IPS-20b (cell line): ENCODE data around the gene FOXO6.
A peak's percentile ranks its signal among the peaks of the same experiment; 100 is the strongest.
"Not testable (repeated sequence)": the region's sequence is repeated elsewhere in the genome, so short reads cannot be mapped to it uniquely, and the experiment has no call there.

ENCODE experiments used
- H3K27ac ChIP-seq: one replicate; pipeline ENCODE4 v1.5.1; 2013; ENCODE audit warnings: low read length
- H3K27me3 ChIP-seq: 2 replicates; pipeline ENCODE4 v1.6.1; 2013; ENCODE audit warnings: mild to moderate bottlenecking, low read length, inconsistent platforms; ENCODE audit not compliant: insufficient read depth
- H3K36me3 ChIP-seq: 2 replicates; pipeline ENCODE4 v1.6.1; 2013; ENCODE audit warnings: low read depth, mild to moderate bottlenecking, inconsistent platforms, low read length, moderate library complexity; ENCODE audit not compliant: insufficient read depth
- H3K4me1 ChIP-seq: 2 replicates; pipeline ENCODE4 v1.6.1; 2013; ENCODE audit warnings: mild to moderate bottlenecking, control low read depth, inconsistent platforms, low read length, moderate library complexity; ENCODE audit not compliant: insufficient read depth
- H3K4me3 ChIP-seq: 2 replicates; pipeline ENCODE4 v1.5.1; 2013; ENCODE audit warnings: mild to moderate bottlenecking, low read length, inconsistent platforms
- H3K9ac ChIP-seq: 2 replicates; pipeline ENCODE4 v1.6.1; 2013; ENCODE audit warnings: low read depth, mild to moderate bottlenecking, inconsistent platforms, low read length, moderate library complexity
- H3K9me3 ChIP-seq: 2 replicates; pipeline ENCODE4 v1.6.1; 2013; ENCODE audit warnings: mild to moderate bottlenecking, low read depth, low read length, inconsistent platforms; ENCODE audit not compliant: insufficient read depth

The FOXO6 gene

GRCh38 chr1:41330588-41331545, 30.4 kb upstream of the FOXO6 start:
- Histone ChIP-seq H3K4me3 (peak overlapping the region; percentile 48; the same call in 1 of the 2 replicates), H3K27me3 (no peaks in the 10 kb centered on the region), H3K4me1 (0 out of 2 replicates have a peak, but pooled peaks cover 5% of the 10 kb centered on the region), H3K36me3 (no peaks in the 10 kb centered on the region), H3K9ac (no peak overlapping the region), H3K9me3 (no peaks in the 10 kb centered on the region), H3K27ac (no peak overlapping the region)

GRCh38 chr1:41331546-41331917, 29.7 kb upstream of the FOXO6 start:
- 0 out of 2 replicates have a peak, but pooled peaks cover 5% of the 10 kb centered on the region for H3K4me1 ChIP-seq
- H3K9me3 ChIP-seq = no peaks in the 10 kb centered on the region
- no peak overlapping the region for H3K9ac ChIP-seq
- no peaks in the 10 kb centered on the region for H3K36me3 ChIP-seq
- no peak overlapping the region; the same call in 1 of the 2 replicates for H3K4me3 ChIP-seq
- no peak overlapping the region for H3K27ac ChIP-seq
- no peaks in the 10 kb centered on the region for H3K27me3 ChIP-seq

- not testable (repeated sequence) for H3K27me3 ChIP-seq, H3K9ac ChIP-seq, H3K36me3 ChIP-seq, H3K9me3 ChIP-seq, H3K4me1 ChIP-seq, H3K4me3 ChIP-seq, H3K27ac ChIP-seq
Measured at GRCh38 chr1:41332161-41332560, 29.1 kb upstream of the FOXO6 start.

GRCh38 chr1:41333146-41333784, 28.0 kb upstream of the FOXO6 start:
- 0 out of 2 replicates have a peak, but pooled peaks cover 5% of the 10 kb centered on the region for H3K4me1 ChIP-seq
- no peak overlapping the region for H3K9ac ChIP-seq
- H3K27ac ChIP-seq = no peak overlapping the region
- no peak overlapping the region for H3K4me3 ChIP-seq
- H3K27me3 ChIP-seq = no peaks in the 10 kb centered on the region
- no peaks in the 10 kb centered on the region for H3K36me3 ChIP-seq
- no peaks in the 10 kb centered on the region for H3K9me3 ChIP-seq

- Histone ChIP-seq H3K4me3 (no peak overlapping the region), H3K27me3 (peaks cover 18% of the 10 kb centered on the region; the same call in 1 of the 2 replicates), H3K36me3 (no peaks in the 10 kb centered on the region), H3K27ac (no peak overlapping the region), H3K4me1 (no peaks in the 10 kb centered on the region), H3K9ac (no peak overlapping the region), H3K9me3 (peaks cover 5% of the 10 kb centered on the region; the same call in 1 of the 2 replicates)
Measured at GRCh38 chr1:41338820-41339219, 22.4 kb upstream of the FOXO6 start.

GRCh38 chr1:41340655-41341364, 20.4 kb upstream of the FOXO6 start:
- Histone ChIP-seq H3K27me3 (peaks cover 30% of the 10 kb centered on the region; the same call in 1 of the 2 replicates), H3K4me3 (no peak overlapping the region), H3K27ac (no peak overlapping the region), H3K36me3 (no peaks in the 10 kb centered on the region), H3K9ac (no peak overlapping the region), H3K9me3 (peaks cover 5% of the 10 kb centered on the region; the same call in 1 of the 2 replicates), H3K4me1 (no peaks in the 10 kb centered on the region)

GRCh38 chr1:41341365-41341683, 19.9 kb upstream of the FOXO6 start:
- H3K4me1 ChIP-seq = no peaks in the 10 kb centered on the region
- no peak overlapping the region for H3K9ac ChIP-seq
- H3K9me3 ChIP-seq = peaks cover 5% of the 10 kb centered on the region; the same call in 1 of the 2 replicates
- H3K27ac ChIP-seq = no peak overlapping the region
- H3K27me3 ChIP-seq = peaks cover 35% of the 10 kb centered on the region; the same call in 1 of the 2 replicates
- H3K36me3 ChIP-seq = no peaks in the 10 kb centered on the region
- no peak overlapping the region for H3K4me3 ChIP-seq

GRCh38 chr1:41341772-41342562, 19.3 kb upstream of the FOXO6 start:
- Histone ChIP-seq H3K9ac (no peak overlapping the region), H3K9me3 (peaks cover 5% of the 10 kb centered on the region; the same call in 1 of the 2 replicates), H3K4me1 (no peaks in the 10 kb centered on the region), H3K27ac (no peak overlapping the region), H3K4me3 (no peak overlapping the region), H3K27me3 (peaks cover 36% of the 10 kb centered on the region; the same call in 1 of the 2 replicates), H3K36me3 (no peaks in the 10 kb centered on the region)

- H3K27me3 ChIP-seq = peaks cover 42% of the 10 kb centered on the region; the same call in 1 of the 2 replicates
- no peak overlapping the region for H3K9ac ChIP-seq
- H3K9me3 ChIP-seq = peaks cover 5% of the 10 kb centered on the region; the same call in 1 of the 2 replicates
- no peak overlapping the region for H3K27ac ChIP-seq
- H3K36me3 ChIP-seq = no peaks in the 10 kb centered on the region
- no peak overlapping the region for H3K4me3 ChIP-seq
- H3K4me1 ChIP-seq = no peaks in the 10 kb centered on the region
Measured at GRCh38 chr1:41342774-41343355, 18.4 kb upstream of the FOXO6 start.

GRCh38 chr1:41343790-41344699, 17.2 kb upstream of the FOXO6 start:
- Histone ChIP-seq H3K27ac (no peak overlapping the region), H3K4me1 (no peaks in the 10 kb centered on the region), H3K9ac (no peak overlapping the region), H3K9me3 (0 out of 2 replicates have a peak, but pooled peaks cover under 1% of the 10 kb centered on the region), H3K4me3 (no peak overlapping the region), H3K27me3 (peaks cover 42% of the 10 kb centered on the region; the same call in 1 of the 2 replicates), H3K36me3 (no peaks in the 10 kb centered on the region)
